ENCODE results near the gene IPO13.

DNA sequence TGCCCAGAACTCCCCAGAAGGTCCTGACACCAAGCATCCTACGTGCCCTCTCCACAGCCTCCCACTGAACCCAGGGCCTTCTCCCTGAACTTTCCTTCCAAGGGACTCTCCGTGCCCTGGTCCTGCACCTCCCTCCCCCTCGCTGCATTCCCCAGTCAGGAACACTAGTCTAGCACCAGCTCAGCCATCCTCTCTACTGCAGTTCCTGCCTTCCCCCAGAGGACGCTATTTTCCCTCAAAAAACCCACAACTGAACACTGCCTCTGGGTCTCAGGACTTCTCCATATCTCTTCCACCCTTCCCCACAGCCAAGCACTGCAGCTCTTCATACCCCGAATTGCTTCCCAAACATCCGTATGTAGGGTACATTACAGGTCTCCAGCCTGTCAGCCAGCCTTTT lies 25.7 kb upstream of the IPO13 start:
- TF ChIP-seq, protein P1, sequence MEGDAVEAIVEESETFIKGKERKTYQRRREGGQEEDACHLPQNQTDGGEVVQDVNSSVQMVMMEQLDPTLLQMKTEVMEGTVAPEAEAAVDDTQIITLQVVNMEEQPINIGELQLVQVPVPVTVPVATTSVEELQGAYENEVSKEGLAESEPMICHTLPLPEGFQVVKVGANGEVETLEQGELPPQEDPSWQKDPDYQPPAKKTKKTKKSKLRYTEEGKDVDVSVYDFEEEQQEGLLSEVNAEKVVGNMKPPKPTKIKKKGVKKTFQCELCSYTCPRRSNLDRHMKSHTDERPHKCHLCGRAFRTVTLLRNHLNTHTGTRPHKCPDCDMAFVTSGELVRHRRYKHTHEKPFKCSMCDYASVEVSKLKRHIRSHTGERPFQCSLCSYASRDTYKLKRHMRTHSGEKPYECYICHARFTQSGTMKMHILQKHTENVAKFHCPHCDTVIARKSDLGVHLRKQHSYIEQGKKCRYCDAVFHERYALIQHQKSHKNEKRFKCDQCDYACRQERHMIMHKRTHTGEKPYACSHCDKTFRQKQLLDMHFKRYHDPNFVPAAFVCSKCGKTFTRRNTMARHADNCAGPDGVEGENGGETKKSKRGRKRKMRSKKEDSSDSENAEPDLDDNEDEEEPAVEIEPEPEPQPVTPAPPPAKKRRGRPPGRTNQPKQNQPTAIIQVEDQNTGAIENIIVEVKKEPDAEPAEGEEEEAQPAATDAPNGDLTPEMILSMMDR (IDR thresholded peaks at IDR 0.05): no peak
- no peak for TF ChIP-seq POLR2A (IDR thresholded peaks at IDR 0.05)
